ENCODE data around the gene ZNF630. TPM values are rescaled to one million over a fixed set of nuclear protein-coding genes. Genes with fewer than 3 reads are reported as not detected.
"Not testable (repeated sequence)": the region's sequence is repeated elsewhere in the genome, so short reads cannot be mapped to it uniquely, and the experiment has no call there.

The ZNF630 gene
- total RNA-seq, 1 donor from 2014 or later, result 1.1 TPM

DNA sequence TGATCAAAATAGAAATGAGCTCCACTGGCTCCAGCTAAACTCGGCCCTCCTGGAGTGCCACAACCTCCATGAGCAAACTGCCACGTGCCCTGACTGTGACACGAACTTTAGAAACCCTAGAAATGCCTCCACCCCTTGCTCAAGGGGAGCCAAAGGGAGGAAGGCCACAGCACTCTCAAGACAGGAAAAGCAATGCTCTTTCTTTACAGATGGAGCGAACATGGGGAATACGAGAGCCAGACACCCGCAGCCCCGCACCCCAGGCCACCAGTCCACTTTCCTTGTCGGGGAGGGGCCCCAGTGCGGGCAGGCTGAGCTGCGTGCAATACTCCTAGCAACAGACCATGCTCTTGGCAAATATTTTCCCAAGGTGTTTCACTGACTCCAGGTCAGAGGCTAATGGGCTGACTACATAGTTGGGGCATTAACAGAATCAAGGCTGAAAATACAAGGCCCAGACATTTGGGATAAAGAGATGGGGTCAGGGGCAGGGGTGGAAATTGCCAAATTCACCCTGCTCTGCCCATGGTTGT lies 40.7 kb downstream of the ZNF630 start:
- DNase-seq (ENCODE audit: low spot score); ATAC-seq: not testable (repeated sequence)

- DNase-seq (ENCODE audit: low spot score) (no peak), ATAC-seq (no peak)
Observed at GRCh38 chrX:48030237-48030636, 41.2 kb downstream of the ZNF630 start.

GRCh38 chrX:48028091-48028490 lies 43.3 kb downstream of the ZNF630 start:
- DNase-seq (ENCODE audit: low spot score) (no peak), ATAC-seq (no peak)

DNA sequence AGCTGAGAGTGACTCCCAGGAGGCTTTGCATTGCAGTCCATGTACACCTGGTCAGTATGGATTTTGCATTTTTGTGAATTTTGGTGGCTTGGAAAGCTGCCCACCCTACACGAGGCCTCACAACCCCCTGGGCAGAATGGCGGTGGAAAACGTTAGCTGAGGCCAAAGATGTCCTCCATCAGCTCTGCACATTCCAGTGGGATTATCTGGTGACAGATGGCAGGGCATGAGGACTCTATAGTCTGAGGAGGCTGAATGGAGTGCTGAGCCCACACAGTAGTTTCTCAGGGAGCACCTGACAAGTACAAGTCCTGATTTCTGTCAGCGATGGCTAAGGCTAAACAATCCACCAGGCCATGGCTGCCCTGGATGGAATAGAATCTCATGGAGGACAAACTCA lies 43.9 kb downstream of the ZNF630 start:
- not testable (repeated sequence) for DNase-seq (ENCODE audit: low spot score); ATAC-seq

DNA sequence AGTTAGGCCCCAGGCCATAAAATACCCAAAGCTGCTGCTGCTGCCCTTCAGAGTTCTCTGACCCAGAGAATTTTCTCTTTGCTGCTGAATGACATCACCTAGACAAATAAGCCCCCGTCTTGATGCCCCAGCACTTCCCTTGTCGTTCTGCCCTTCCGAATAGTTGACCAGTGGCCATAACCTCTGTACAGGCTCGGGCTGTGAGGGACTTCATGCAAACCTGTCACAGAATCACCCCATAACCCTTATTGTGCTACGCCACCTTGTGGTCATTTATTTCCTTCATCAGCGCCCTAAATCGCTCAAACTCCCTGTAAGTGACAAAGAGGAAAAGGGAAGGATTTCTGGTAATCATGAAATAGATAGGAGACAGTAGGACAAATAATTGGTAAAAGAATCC lies 45.9 kb downstream of the ZNF630 start:
- peak; percentile 49 for DNase-seq (ENCODE audit: low spot score)

DNA sequence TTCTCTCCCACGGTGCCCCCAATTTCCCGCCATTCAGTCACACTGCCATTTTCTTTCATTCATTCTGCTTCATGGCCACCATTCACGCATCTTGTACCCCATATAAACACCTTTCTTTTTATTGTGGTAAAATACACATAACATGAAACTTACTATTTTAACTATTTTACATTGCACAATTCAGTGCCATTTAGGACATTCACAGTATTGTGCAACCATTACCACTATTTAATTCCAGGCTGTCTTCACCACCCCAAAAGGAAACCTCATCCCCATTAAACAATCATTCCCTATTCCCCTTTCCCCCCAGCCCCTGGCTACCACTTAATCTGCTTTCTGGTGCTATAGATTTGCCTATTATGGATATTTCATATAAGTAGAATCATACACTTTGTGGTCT lies 48.7 kb downstream of the ZNF630 start:
- no peak for DNase-seq (ENCODE audit: low spot score)
- ATAC-seq, result no peak

More for the DNA sequence above, 45.9 kb downstream of the ZNF630 start:
- peak; percentile 72 for ATAC-seq

- no peak for ATAC-seq
- DNase-seq (ENCODE audit: low spot score), result no peak
Observed at GRCh38 chrX:48022100-48022499, 49.3 kb downstream of the ZNF630 start.

DNA sequence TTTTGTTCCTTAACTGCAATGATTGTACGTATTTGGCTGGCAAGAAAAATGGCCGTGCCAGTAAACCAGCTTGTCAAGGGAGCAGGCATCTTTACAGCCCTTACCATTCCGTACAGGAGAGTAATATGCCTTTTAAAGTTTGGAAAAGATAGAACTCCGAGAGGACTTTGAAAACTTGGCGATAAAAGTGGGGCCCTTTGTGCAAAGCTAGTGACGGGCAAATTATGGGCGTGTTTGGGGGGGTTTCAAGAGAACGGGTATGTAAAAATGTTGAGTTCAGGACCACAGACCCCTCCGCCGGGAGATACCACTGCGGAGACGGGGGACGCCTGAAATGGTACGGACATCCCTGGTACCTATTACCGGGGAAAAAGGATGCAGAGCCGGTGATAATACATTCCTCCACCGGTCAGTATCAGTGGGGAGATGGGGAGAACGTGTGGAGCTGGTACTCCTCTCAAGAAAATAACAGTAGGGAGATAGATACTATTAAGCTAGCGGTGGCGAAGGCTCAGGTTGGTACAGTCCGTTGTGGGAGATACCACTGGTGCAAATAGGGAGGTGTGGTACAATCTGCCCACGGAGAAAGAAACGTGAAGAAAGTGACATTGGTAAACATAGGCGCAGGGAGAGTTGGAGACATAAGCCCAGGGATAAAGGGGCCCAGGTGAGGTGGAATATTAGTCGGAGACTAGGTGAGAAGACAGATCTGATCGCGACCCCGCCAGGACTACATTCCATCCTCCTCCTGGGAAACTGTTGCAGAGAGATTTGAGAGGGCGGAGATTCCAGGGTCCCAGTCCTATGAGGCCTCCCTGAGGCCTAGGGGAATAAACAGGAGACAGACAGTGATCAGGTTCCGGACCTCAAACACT lies 50.2 kb downstream of the ZNF630 start:
- DNase-seq (ENCODE audit: low spot score) (peak; percentile 75), ATAC-seq (peak; percentile 88)

GRCh38 chrX:48020472-48020871 lies 51.0 kb downstream of the ZNF630 start:
- DNase-seq (ENCODE audit: low spot score); ATAC-seq: not testable (repeated sequence)

DNA sequence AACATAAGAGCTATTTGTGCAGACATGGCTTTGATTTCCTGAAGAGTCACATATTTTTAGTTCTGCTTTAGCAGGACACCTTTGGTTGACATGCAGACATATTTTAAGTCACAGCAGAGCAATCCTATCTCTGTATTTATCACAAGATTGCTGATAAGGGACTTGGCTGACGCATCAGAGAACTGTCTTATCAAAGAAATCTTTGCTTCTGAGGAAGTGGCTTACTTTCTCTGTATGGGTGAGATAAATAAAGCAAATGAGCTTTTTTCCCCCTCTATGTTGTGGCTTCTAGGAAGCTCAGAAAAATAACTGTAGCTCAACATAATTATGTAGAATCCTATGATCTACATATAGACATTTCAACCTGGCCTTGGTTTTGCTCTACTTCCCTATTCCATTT lies 51.5 kb downstream of the ZNF630 start:
- not testable (repeated sequence) for DNase-seq (ENCODE audit: low spot score)

GRCh38 chrX:48016583-48017310 lies 54.7 kb downstream of the ZNF630 start:
- not testable (repeated sequence) for ATAC-seq; DNase-seq (ENCODE audit: low spot score)

More for the DNA sequence above, 51.5 kb downstream of the ZNF630 start:
- ATAC-seq, result not testable (repeated sequence)

DNA sequence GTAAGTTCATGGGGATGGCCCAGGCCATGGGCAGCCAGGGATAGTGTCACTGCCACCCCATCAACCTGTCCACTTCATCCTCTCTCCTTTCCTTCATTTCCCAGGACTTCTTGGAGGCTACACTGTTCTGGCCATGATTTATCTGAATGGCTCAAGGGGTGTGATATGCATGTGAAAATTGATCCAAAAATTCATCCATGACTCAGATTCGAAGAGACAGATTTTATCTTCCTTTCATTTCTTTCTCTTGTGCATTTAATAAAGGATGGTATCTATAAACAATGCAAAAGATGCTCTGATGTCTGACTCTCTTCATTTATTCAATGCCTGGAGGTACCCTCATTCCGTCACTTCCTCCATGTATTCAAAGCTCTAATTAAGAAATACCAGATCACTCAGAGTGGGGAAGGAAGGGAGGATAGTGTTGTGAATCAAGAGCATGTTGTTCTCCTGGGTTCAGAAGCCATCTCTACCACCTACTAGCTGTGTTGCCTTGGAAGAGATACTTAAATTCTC lies 61.9 kb downstream of the ZNF630 start:
- not testable (repeated sequence) for DNase-seq (ENCODE audit: low spot score); ATAC-seq

Other genes with a start within 250 kb of the ZNF630 start
- 5.3 TPM for gene ZNF81, start 234.7 kb downstream of the ZNF630 start, total RNA-seq
- 2.2 TPM for gene ZNF182, start 67.7 kb downstream of the ZNF630 start, total RNA-seq
- not detected for gene SPACA5, start 64.7 kb downstream of the ZNF630 start, total RNA-seq
- gene SPACA5B, start 59.0 kb upstream of the ZNF630 start, total RNA-seq, result not detected
- not detected for gene SSX5, start 125.2 kb upstream of the ZNF630 start, total RNA-seq
- gene SSX1, start 183.8 kb upstream of the ZNF630 start, total RNA-seq, result 0.13 TPM